ENCODE measurements around the gene COLQ. TPM values are rescaled to one million over a fixed set of nuclear protein-coding genes. Genes with fewer than 3 reads are reported as not detected.

COLQ gene
- total RNA-seq, 1 experiment from 2014 or later, result not detected

GRCh38 chr3:15409774-15410173, 111.7 kb downstream of the COLQ start:
- H3K27me3 Mint-ChIP-seq (ENCODE audit: insufficient read depth, unreplicated experiment), result no peaks in the 10 kb centered on the region
- no peak overlapping the region for H3K27ac Mint-ChIP-seq (ENCODE audit: unreplicated experiment)

GRCh38 chr3:15409239-15409638, 112.3 kb downstream of the COLQ start:
- no peak overlapping the region for H3K27ac Mint-ChIP-seq (ENCODE audit: unreplicated experiment)
- Histone ChIP-seq H3K36me3 (ENCODE audit: control insufficient read depth, insufficient read depth, low read length) (no peaks in the 10 kb centered on the region), H3K4me1 (no peaks in the 10 kb centered on the region), H3K4me3 (ENCODE audit: low read depth, low read length) (no peak overlapping the region), H3K9me3 (no peaks in the 10 kb centered on the region), H3K27me3 (replicated peaks; ENCODE audit: control insufficient read depth, insufficient read depth, low read length) (no peaks in the 10 kb centered on the region)
- DNase-seq, result no peak
- H3K36me3 Mint-ChIP-seq (ENCODE audit: insufficient read depth, unreplicated experiment), result peaks cover 8% of the 10 kb centered on the region
- CTCF ChIA-PET, result no interaction called here
- H3K9me3 Mint-ChIP-seq (ENCODE audit: unreplicated experiment), result no peaks in the 10 kb centered on the region
- TF ChIP-seq CTCF (IDR thresholded peaks at IDR 0.05; ENCODE audit: insufficient read depth in 1 of 2, low read depth in 1 of 2, low read length in 1 of 2, severe bottlenecking in 1 of 2, unreplicated experiment in 1 of 2), result no peak
- no peak overlapping the region for H3K4me3 Mint-ChIP-seq (ENCODE audit: unreplicated experiment)
- no peaks in the 10 kb centered on the region for H3K4me1 Mint-ChIP-seq (ENCODE audit: low read depth, unreplicated experiment)
- BruUV-seq (replicated peaks), result no TSS peak
- POLR2A ChIA-PET, result no interaction called here
- intact Hi-C loops (cut with micrococcal nuclease; ENCODE audit: unreplicated experiment), result loop anchor here (5.0 to 10.0 kb wide), 2 partner anchors 148 to 304 kb away; no protein-coding TSS in a partner anchor
- H3K27me3 Mint-ChIP-seq (ENCODE audit: insufficient read depth, unreplicated experiment), result no peaks in the 10 kb centered on the region

More at GRCh38 chr3:15409774-15410173, 111.7 kb downstream of the COLQ start:
- H3K36me3 ChIP-seq (ENCODE audit: control insufficient read depth, insufficient read depth, low read length), result no peaks in the 10 kb centered on the region; the same call in 1 of the 2 replicates
- Mint-ChIP-seq H3K4me3 (ENCODE audit: unreplicated experiment) (no peak overlapping the region), H3K9me3 (ENCODE audit: unreplicated experiment) (no peaks in the 10 kb centered on the region), H3K36me3 (ENCODE audit: insufficient read depth, unreplicated experiment) (peaks cover 14% of the 10 kb centered on the region), H3K4me1 (ENCODE audit: low read depth, unreplicated experiment) (no peaks in the 10 kb centered on the region)
- no peak overlapping the region for H3K4me3 ChIP-seq (ENCODE audit: low read depth, low read length)
- no TSS peak for BruUV-seq (replicated peaks)
- H3K27me3 ChIP-seq (replicated peaks; ENCODE audit: control insufficient read depth, insufficient read depth, low read length), result no peaks in the 10 kb centered on the region
- H3K4me1 ChIP-seq, result no peaks in the 10 kb centered on the region
- POLR2A ChIA-PET, result no interaction called here
- intact Hi-C loops (cut with micrococcal nuclease; ENCODE audit: unreplicated experiment), result loop anchor here (5.0 to 10.0 kb wide), 2 partner anchors 148 to 305 kb away; no protein-coding TSS in a partner anchor
- TF ChIP-seq CTCF (IDR thresholded peaks at IDR 0.05; ENCODE audit: insufficient read depth in 1 of 2, low read depth in 1 of 2, low read length in 1 of 2, severe bottlenecking in 1 of 2, unreplicated experiment in 1 of 2), result no peak
- no peak for DNase-seq
- CTCF ChIA-PET, result no interaction called here
- H3K9me3 ChIP-seq, result no peaks in the 10 kb centered on the region

GRCh38 chr3:15405448-15406050, 116.0 kb downstream of the COLQ start:
- Mint-ChIP-seq H3K9me3 (ENCODE audit: unreplicated experiment) (no peaks in the 10 kb centered on the region), H3K36me3 (ENCODE audit: insufficient read depth, unreplicated experiment) (no peaks in the 10 kb centered on the region), H3K27ac (ENCODE audit: unreplicated experiment) (no peak overlapping the region), H3K4me3 (ENCODE audit: unreplicated experiment) (no peak overlapping the region), H3K4me1 (ENCODE audit: low read depth, unreplicated experiment) (no peaks in the 10 kb centered on the region), H3K27me3 (ENCODE audit: insufficient read depth, unreplicated experiment) (no peaks in the 10 kb centered on the region)
- no peaks in the 10 kb centered on the region for H3K36me3 ChIP-seq (ENCODE audit: control insufficient read depth, insufficient read depth, low read length)
- no peak overlapping the region for H3K4me3 ChIP-seq (ENCODE audit: low read depth, low read length)
- peak in 1 of 2 experiments; percentile 39 for DNase-seq
- POLR2A ChIA-PET, result no interaction called here
- intact Hi-C loops (cut with micrococcal nuclease; ENCODE audit: unreplicated experiment), result loop anchor here (1.0 to 10.0 kb wide), 4 partner anchors 137 to 301 kb away; no protein-coding TSS in a partner anchor
- TF ChIP-seq CTCF (IDR thresholded peaks at IDR 0.05; ENCODE audit: insufficient read depth in 1 of 2, low read depth in 1 of 2, low read length in 1 of 2, severe bottlenecking in 1 of 2, unreplicated experiment in 1 of 2), result peak; percentile 42 to 58
- CTCF ChIA-PET, result interaction anchor here (0.6 to 1.3 kb wide), 8 partner anchors 21 to 297 kb away, joined by 3 to 24 read pairs (median 4); partner anchors contain the start of genes CAPN7 and SH3BP5
- BruUV-seq (replicated peaks), result no TSS peak
- no peaks in the 10 kb centered on the region for H3K4me1 ChIP-seq
- no peaks in the 10 kb centered on the region for H3K27me3 ChIP-seq (replicated peaks; ENCODE audit: control insufficient read depth, insufficient read depth, low read length)
- no peaks in the 10 kb centered on the region for H3K9me3 ChIP-seq
